GM20000 (cell line): ENCODE data around the gene CHCHD3.

Source experiments
- DNase-seq: peaks from one replicate; pipeline ENCODE4 v3.0.0; 2012; ENCODE audit warnings: low spot score
- TF ChIP-seq, protein P1 (sequence below): IDR thresholded peaks from 2 replicates; pipeline ENCODE4 v1.5.1; 2012; ENCODE audit warnings: mild to moderate bottlenecking, control low read depth; ENCODE audit errors: extremely low read depth, missing control alignments

The CHCHD3 gene

DNA sequence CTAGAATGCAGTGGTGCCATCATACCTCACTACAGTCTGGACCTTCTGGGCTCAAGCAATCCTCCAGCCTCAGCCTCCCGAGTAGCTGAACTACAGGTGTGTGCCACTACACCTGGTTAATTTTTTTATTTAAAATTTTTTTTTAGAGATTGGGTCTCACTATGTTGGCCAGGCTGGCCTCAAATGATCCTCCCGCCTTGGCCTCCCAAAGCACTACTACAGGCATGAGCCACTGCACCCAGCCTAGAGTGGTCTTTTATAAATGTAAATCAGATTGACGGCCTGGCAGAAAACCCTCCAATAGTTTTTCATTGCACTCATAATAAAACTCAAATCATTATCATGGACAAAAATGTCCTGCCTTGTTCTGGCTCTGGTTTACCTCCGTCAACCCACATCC, 303.9 kb downstream of the CHCHD3 start:
- TF ChIP-seq, protein P1, sequence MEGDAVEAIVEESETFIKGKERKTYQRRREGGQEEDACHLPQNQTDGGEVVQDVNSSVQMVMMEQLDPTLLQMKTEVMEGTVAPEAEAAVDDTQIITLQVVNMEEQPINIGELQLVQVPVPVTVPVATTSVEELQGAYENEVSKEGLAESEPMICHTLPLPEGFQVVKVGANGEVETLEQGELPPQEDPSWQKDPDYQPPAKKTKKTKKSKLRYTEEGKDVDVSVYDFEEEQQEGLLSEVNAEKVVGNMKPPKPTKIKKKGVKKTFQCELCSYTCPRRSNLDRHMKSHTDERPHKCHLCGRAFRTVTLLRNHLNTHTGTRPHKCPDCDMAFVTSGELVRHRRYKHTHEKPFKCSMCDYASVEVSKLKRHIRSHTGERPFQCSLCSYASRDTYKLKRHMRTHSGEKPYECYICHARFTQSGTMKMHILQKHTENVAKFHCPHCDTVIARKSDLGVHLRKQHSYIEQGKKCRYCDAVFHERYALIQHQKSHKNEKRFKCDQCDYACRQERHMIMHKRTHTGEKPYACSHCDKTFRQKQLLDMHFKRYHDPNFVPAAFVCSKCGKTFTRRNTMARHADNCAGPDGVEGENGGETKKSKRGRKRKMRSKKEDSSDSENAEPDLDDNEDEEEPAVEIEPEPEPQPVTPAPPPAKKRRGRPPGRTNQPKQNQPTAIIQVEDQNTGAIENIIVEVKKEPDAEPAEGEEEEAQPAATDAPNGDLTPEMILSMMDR, result no peak
- DNase-seq, result no peak

- TF ChIP-seq, protein P1, result no peak
- DNase-seq, result no peak
Observed at GRCh38 chr7:132777414-132777813, 304.5 kb downstream of the CHCHD3 start.

- no peak for DNase-seq
Observed at GRCh38 chr7:132776048-132776620, 305.8 kb downstream of the CHCHD3 start.

DNA sequence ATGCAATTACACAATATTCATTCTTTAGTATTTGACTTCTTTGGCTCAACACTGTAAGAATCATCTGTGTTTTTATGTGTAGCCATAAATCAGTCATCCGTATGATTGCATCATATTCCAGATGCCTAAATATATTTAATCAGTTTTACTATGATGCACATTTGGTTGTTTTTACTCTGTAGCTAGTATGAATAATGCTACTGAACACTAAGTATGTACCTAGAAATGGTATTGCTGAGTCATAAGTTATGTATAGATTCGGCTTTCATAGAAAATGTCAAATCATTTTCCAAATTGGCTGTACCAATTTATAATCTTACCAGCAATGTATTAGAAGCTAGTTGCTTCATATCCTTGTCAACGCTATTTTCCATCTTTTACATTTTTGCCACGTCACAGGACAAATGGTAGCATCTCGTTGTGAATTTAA, 308.3 kb downstream of the CHCHD3 start:
- TF ChIP-seq, protein P1, result no peak
- no peak for DNase-seq

More at GRCh38 chr7:132776048-132776620, 305.8 kb downstream of the CHCHD3 start:
- TF ChIP-seq, protein P1, result no peak

GRCh38 chr7:132771301-132771730, 310.6 kb downstream of the CHCHD3 start:
- TF ChIP-seq, protein P1, result no peak
- no peak for DNase-seq

DNA sequence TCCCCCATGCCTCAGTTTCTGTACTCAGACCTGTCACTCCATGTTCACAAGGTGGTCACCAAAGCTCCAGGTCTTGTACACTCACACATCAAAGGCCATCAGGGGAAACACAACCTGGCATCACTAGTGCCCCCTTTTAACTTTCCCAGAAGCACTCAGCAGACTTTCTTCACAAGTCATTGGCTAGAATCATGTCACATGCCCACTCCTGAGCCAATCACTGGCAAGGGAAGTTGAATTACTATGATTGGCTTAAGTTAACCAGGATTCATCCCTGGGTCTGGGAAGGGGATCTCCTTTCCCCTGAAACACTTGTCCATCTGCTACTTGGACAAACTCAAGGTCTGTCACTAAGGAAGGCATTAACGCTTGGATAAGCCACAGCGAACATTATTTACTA, 311.8 kb downstream of the CHCHD3 start:
- TF ChIP-seq, protein P1, result no peak

DNA sequence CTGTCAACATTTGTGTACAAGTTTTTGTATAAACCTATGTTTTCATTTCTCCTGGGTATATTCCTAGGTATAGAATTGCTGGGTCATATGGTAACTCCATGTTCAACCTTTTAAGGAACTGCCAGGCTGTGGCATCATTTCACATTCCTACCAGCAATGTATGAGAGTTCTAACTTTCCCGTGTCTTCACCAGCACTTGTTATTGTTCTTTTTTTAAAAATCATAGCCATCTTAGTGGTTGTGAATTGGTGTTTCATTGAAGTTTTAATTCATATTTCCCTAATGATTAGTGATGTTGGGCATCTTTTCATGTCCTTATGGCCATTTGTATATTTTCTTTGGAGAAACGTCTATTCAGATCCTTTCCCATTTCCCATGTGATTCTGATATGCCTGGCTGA, 312.6 kb downstream of the CHCHD3 start:
- TF ChIP-seq, protein P1, result no peak
- no peak for DNase-seq

More for the DNA sequence above, 311.8 kb downstream of the CHCHD3 start:
- no peak for DNase-seq
